GM18873 (cell line): ENCODE data around the gene FADS6.
"Not testable (repeated sequence)": the region's sequence is repeated elsewhere in the genome, so short reads cannot be mapped to it uniquely, and the experiment has no call there.

Experiments
- ATAC-seq: cut with Tn5 transposase; IDR thresholded peaks from one replicate; pipeline ENCODE4 v1.9.1; 2021; ENCODE audit warnings: mild to moderate bottlenecking, moderate library complexity, moderate number of reproducible peaks; ENCODE audit not compliant: unreplicated experiment, low FRiP score

Gene FADS6

GRCh38 chr17:74921026-74921681 is 27.7 kb upstream of the FADS6 start:
- ATAC-seq, result no peak

GRCh38 chr17:74920642-74921025 is 27.2 kb upstream of the FADS6 start:
- ATAC-seq, result no peak

GRCh38 chr17:74920306-74920620 is 26.8 kb upstream of the FADS6 start:
- no peak for ATAC-seq

- ATAC-seq, result no peak
These were observed 26.2 kb upstream of the FADS6 start for GRCh38 chr17:74919440-74920305.

GRCh38 chr17:74918906-74919305 is 25.5 kb upstream of the FADS6 start:
- no peak for ATAC-seq

GRCh38 chr17:74917430-74917829 is 24.0 kb upstream of the FADS6 start:
- ATAC-seq, result no peak

- no peak for ATAC-seq
These were observed 23.4 kb upstream of the FADS6 start for GRCh38 chr17:74916851-74917199.

- no peak for ATAC-seq
These were observed 22.9 kb upstream of the FADS6 start for GRCh38 chr17:74916136-74916850.

- ATAC-seq, result not testable (repeated sequence)
These were observed 18.0 kb upstream of the FADS6 start for GRCh38 chr17:74911423-74911822.

- ATAC-seq, result not testable (repeated sequence)
These were observed 15.7 kb upstream of the FADS6 start for GRCh38 chr17:74909097-74909496.

- ATAC-seq, result no peak
These were observed 13.6 kb upstream of the FADS6 start for GRCh38 chr17:74907012-74907411.

GRCh38 chr17:74906214-74906793 is 12.9 kb upstream of the FADS6 start:
- ATAC-seq, result not testable (repeated sequence)

- ATAC-seq, result no peak
These were observed 11.4 kb upstream of the FADS6 start for GRCh38 chr17:74904687-74905409.

GRCh38 chr17:74903671-74904070 is 10.2 kb upstream of the FADS6 start:
- no peak for ATAC-seq

GRCh38 chr17:74903034-74903433 is 9.6 kb upstream of the FADS6 start:
- no peak for ATAC-seq

- ATAC-seq, result no peak
These were observed 8.1 kb upstream of the FADS6 start for GRCh38 chr17:74901353-74902135.

GRCh38 chr17:74900208-74900607 is 6.8 kb upstream of the FADS6 start:
- no peak for ATAC-seq

GRCh38 chr17:74898376-74898946 is 5.0 kb upstream of the FADS6 start:
- no peak for ATAC-seq

- no peak for ATAC-seq
These were observed 671 bp upstream of the FADS6 start for GRCh38 chr17:74893936-74894671.
